IPS-18a (cell line): ENCODE data around the gene GRIFIN.

Source experiments
- H3K27ac ChIP-seq: one replicate; pipeline ENCODE4 v1.5.1; 2013; ENCODE audit warnings: low read length
- H3K27me3 ChIP-seq: one replicate; pipeline ENCODE4 v1.6.1; 2013; ENCODE audit warnings: mild to moderate bottlenecking, low read length; ENCODE audit not compliant: control insufficient read depth, insufficient read depth
- H3K36me3 ChIP-seq: one replicate; pipeline ENCODE4 v1.6.1; 2013; ENCODE audit warnings: low read depth, low read length; ENCODE audit not compliant: control insufficient read depth
- H3K4me1 ChIP-seq: one replicate; pipeline ENCODE4 v1.6.1; 2013; ENCODE audit warnings: low read depth, low read length; ENCODE audit not compliant: control insufficient read depth
- H3K4me3 ChIP-seq: one replicate; pipeline ENCODE4 v1.5.1; 2013; ENCODE audit warnings: low read length
- H3K9ac ChIP-seq: one replicate; pipeline ENCODE4 v1.6.1; 2013; ENCODE audit warnings: mild to moderate bottlenecking, low read length, moderate library complexity
- H3K9me3 ChIP-seq: one replicate; pipeline ENCODE4 v1.6.1; 2013; ENCODE audit warnings: low read depth, low read length; ENCODE audit not compliant: control insufficient read depth

The GRIFIN gene

GRCh38 chr7:2495418-2496299 is 19.5 kb upstream of the GRIFIN start:
- Histone ChIP-seq H3K4me3 (no peak overlapping the region), H3K36me3 (no peaks in the 10 kb centered on the region), H3K27me3 (no peaks in the 10 kb centered on the region), H3K9me3 (no peaks in the 10 kb centered on the region), H3K4me1 (peaks cover 27% of the 10 kb centered on the region), H3K9ac (no peak overlapping the region), H3K27ac (no peak overlapping the region)

GRCh38 chr7:2494191-2495130 is 18.3 kb upstream of the GRIFIN start:
- H3K27ac ChIP-seq: no peak overlapping the region
- no peak overlapping the region for H3K4me3 ChIP-seq
- H3K36me3 ChIP-seq: no peaks in the 10 kb centered on the region
- peaks cover 17% of the 10 kb centered on the region for H3K4me1 ChIP-seq
- H3K27me3 ChIP-seq: no peaks in the 10 kb centered on the region
- H3K9ac ChIP-seq: no peak overlapping the region
- H3K9me3 ChIP-seq: no peaks in the 10 kb centered on the region

- H3K9ac ChIP-seq: no peak overlapping the region
- H3K27me3 ChIP-seq: no peaks in the 10 kb centered on the region
- no peak overlapping the region for H3K27ac ChIP-seq
- H3K9me3 ChIP-seq: no peaks in the 10 kb centered on the region
- H3K4me3 ChIP-seq: no peak overlapping the region
- peaks cover 10% of the 10 kb centered on the region for H3K4me1 ChIP-seq
- no peaks in the 10 kb centered on the region for H3K36me3 ChIP-seq
Observed at GRCh38 chr7:2493205-2494164, 17.3 kb upstream of the GRIFIN start.

GRCh38 chr7:2492038-2492437 is 15.8 kb upstream of the GRIFIN start:
- no peak overlapping the region for H3K27ac ChIP-seq
- H3K4me3 ChIP-seq: no peak overlapping the region
- H3K4me1 ChIP-seq: peaks cover 3% of the 10 kb centered on the region
- no peaks in the 10 kb centered on the region for H3K36me3 ChIP-seq
- H3K9me3 ChIP-seq: no peaks in the 10 kb centered on the region
- no peak overlapping the region for H3K9ac ChIP-seq
- H3K27me3 ChIP-seq: no peaks in the 10 kb centered on the region

- H3K4me1 ChIP-seq: no peaks in the 10 kb centered on the region
Observed at GRCh38 chr7:2490181-2490651, 14.0 kb upstream of the GRIFIN start.

GRCh38 chr7:2488681-2489080 is 12.5 kb upstream of the GRIFIN start:
- H3K9me3 ChIP-seq: no peaks in the 10 kb centered on the region
- no peaks in the 10 kb centered on the region for H3K36me3 ChIP-seq
- no peak overlapping the region for H3K27ac ChIP-seq
- no peak overlapping the region for H3K4me3 ChIP-seq
- no peak overlapping the region for H3K9ac ChIP-seq
- H3K4me1 ChIP-seq: no peaks in the 10 kb centered on the region
- H3K27me3 ChIP-seq: no peaks in the 10 kb centered on the region

More at GRCh38 chr7:2490181-2490651, 14.0 kb upstream of the GRIFIN start:
- H3K27ac ChIP-seq: no peak overlapping the region
- no peaks in the 10 kb centered on the region for H3K27me3 ChIP-seq
- H3K4me3 ChIP-seq: no peak overlapping the region
- H3K36me3 ChIP-seq: no peaks in the 10 kb centered on the region
- H3K9me3 ChIP-seq: no peaks in the 10 kb centered on the region
- no peak overlapping the region for H3K9ac ChIP-seq

- H3K4me3 ChIP-seq: no peak overlapping the region
- no peaks in the 10 kb centered on the region for H3K9me3 ChIP-seq
- H3K9ac ChIP-seq: no peak overlapping the region
- H3K36me3 ChIP-seq: no peaks in the 10 kb centered on the region
- H3K27ac ChIP-seq: no peak overlapping the region
- no peaks in the 10 kb centered on the region for H3K4me1 ChIP-seq
- no peaks in the 10 kb centered on the region for H3K27me3 ChIP-seq
Observed at GRCh38 chr7:2488272-2488645, 12.1 kb upstream of the GRIFIN start.

- Histone ChIP-seq H3K4me3 (no peak overlapping the region), H3K27me3 (no peaks in the 10 kb centered on the region), H3K9ac (no peak overlapping the region), H3K4me1 (no peaks in the 10 kb centered on the region), H3K9me3 (no peaks in the 10 kb centered on the region), H3K36me3 (no peaks in the 10 kb centered on the region), H3K27ac (no peak overlapping the region)
Observed at GRCh38 chr7:2487586-2488271, 11.5 kb upstream of the GRIFIN start.

GRCh38 chr7:2484868-2485267 is 8.7 kb upstream of the GRIFIN start:
- H3K27ac ChIP-seq: no peak overlapping the region
- H3K4me3 ChIP-seq: no peak overlapping the region
- H3K36me3 ChIP-seq: no peaks in the 10 kb centered on the region
- H3K9ac ChIP-seq: no peak overlapping the region
- no peaks in the 10 kb centered on the region for H3K9me3 ChIP-seq
- no peaks in the 10 kb centered on the region for H3K4me1 ChIP-seq
- H3K27me3 ChIP-seq: no peaks in the 10 kb centered on the region

GRCh38 chr7:2483494-2483893 is 7.3 kb upstream of the GRIFIN start:
- no peaks in the 10 kb centered on the region for H3K4me1 ChIP-seq
- no peaks in the 10 kb centered on the region for H3K36me3 ChIP-seq
- H3K27ac ChIP-seq: no peak overlapping the region
- H3K9ac ChIP-seq: no peak overlapping the region
- H3K27me3 ChIP-seq: no peaks in the 10 kb centered on the region
- H3K9me3 ChIP-seq: no peaks in the 10 kb centered on the region
- no peak overlapping the region for H3K4me3 ChIP-seq
